NCI-H748 treated with DMSO at 0.1 percent for 48 hours (cell line): ENCODE data around the gene ZNF761.
"Not testable (repeated sequence)": the region's sequence is repeated elsewhere in the genome, so short reads cannot be mapped to it uniquely, and the experiment has no call there.

Experiments
- DNase-seq: peaks from one replicate; lab custom pipeline; 2025; lab: John Stamatoyannopoulos, UW

Gene ZNF761

GRCh38 chr19:53431399-53432087 is at the start of gene ZNF761:
Gene ZNF761 (plus strand): TSS chr19:53431984. CDS start chr19:53447269, 15,285 bp downstream.
- peak; percentile 98 for DNase-seq

GRCh38 chr19:53388168-53388567 is 43.6 kb upstream of the ZNF761 start:
- DNase-seq: no peak

- no peak for DNase-seq
Measured at GRCh38 chr19:53388904-53389303, 42.9 kb upstream of the ZNF761 start.

- no peak for DNase-seq
Measured at GRCh38 chr19:53389571-53389970, 42.2 kb upstream of the ZNF761 start.

GRCh38 chr19:53389978-53390377 is 41.8 kb upstream of the ZNF761 start:
- no peak for DNase-seq

- DNase-seq: no peak
Measured at GRCh38 chr19:53394522-53394973, 37.2 kb upstream of the ZNF761 start.

- DNase-seq: peak; percentile 93
Measured at GRCh38 chr19:53394974-53395839, 36.6 kb upstream of the ZNF761 start, which contains the start of gene ZNF765. Gene ZNF765 (plus strand): TSS chr19:53395149. CDS start chr19:53398016, 2,867 bp downstream.

- not testable (repeated sequence) for DNase-seq
Measured at GRCh38 chr19:53395840-53396524, 35.8 kb upstream of the ZNF761 start.

- no peak for DNase-seq
Measured at GRCh38 chr19:53396525-53396868, 35.3 kb upstream of the ZNF761 start.

- not testable (repeated sequence) for DNase-seq
Measured at GRCh38 chr19:53397918-53398317, 33.9 kb upstream of the ZNF761 start.

- DNase-seq: no peak
Measured at GRCh38 chr19:53409505-53410204, 22.1 kb upstream of the ZNF761 start.

- not testable (repeated sequence) for DNase-seq
Measured at GRCh38 chr19:53420520-53421315, 11.1 kb upstream of the ZNF761 start.

GRCh38 chr19:53422551-53422950 is 9.2 kb upstream of the ZNF761 start:
- no peak for DNase-seq

GRCh38 chr19:53423074-53423473 is 8.7 kb upstream of the ZNF761 start:
- DNase-seq: peak; percentile 30

- not testable (repeated sequence) for DNase-seq
Measured at GRCh38 chr19:53423680-53424079, 8.1 kb upstream of the ZNF761 start.

GRCh38 chr19:53424968-53425597 is 6.7 kb upstream of the ZNF761 start:
- peak; percentile 82 for DNase-seq

GRCh38 chr19:53432088-53432661 is 391 bp downstream of the ZNF761 start:
- DNase-seq: no peak

- not testable (repeated sequence) for DNase-seq
Measured at GRCh38 chr19:53443809-53444208, 12.0 kb downstream of the ZNF761 start.

- not testable (repeated sequence) for DNase-seq
Measured at GRCh38 chr19:53447196-53447595, 15.4 kb downstream of the ZNF761 start.

- no peak for DNase-seq
Measured at GRCh38 chr19:53455828-53456227, 24.0 kb downstream of the ZNF761 start.
